NCI-H774 (cell line): Measurements from ENCODE around the gene SYNPO.
A peak's percentile ranks its signal among the peaks of the same experiment; 100 is the strongest.

Source experiments
- DNase-seq: peaks from one replicate; lab custom pipeline; 2025; lab: John Stamatoyannopoulos, UW

SYNPO gene

GRCh38 chr5:150700246-150700593, 59.8 kb downstream of the SYNPO start:
- no peak for DNase-seq

- peak; percentile 86 for DNase-seq
These were observed 60.3 kb downstream of the SYNPO start, which contains the start of gene RBM22 for GRCh38 chr5:150700594-150701377. TSS of gene RBM22 (minus strand) at chr5:150701062. CDS start at chr5:150700985, 77 bp downstream.

GRCh38 chr5:150703762-150704161, 63.3 kb downstream of the SYNPO start:
- DNase-seq = no peak

- no peak for DNase-seq
These were observed 66.4 kb downstream of the SYNPO start for GRCh38 chr5:150706776-150707390.
